Astrocyte of the spinal cord (primary cell): ENCODE results near the gene MAP4.

Experiments
- DNase-seq: peaks from one replicate; pipeline ENCODE4 v3.0.0; 2011; ENCODE audit warnings: low read depth, low spot score
- H3K4me3 ChIP-seq: 2 replicates; pipeline ENCODE4 v1.5.1; 2011; ENCODE audit warnings: low read depth, mild to moderate bottlenecking, low read length, moderate library complexity
- CTCF ChIP-seq: IDR thresholded peaks from 2 replicates; pipeline ENCODE4 v1.5.1; 2012; ENCODE audit warnings: low read depth, mild to moderate bottlenecking, low read length, inconsistent platforms
- in situ Hi-C: cut with HindIII; loops from 2 replicates; pipeline ENCODE4 v1.10.0; 2017; ENCODE audit warnings: low sequenced_read_pairs

The MAP4 gene

GRCh38 chr3:47950453-47951169, 65.6 kb downstream of the MAP4 start:
- H3K4me3 ChIP-seq = no peak overlapping the region
- no peak for TF ChIP-seq CTCF
- in situ Hi-C loops = no loop called here
- DNase-seq = no peak

GRCh38 chr3:47949979-47950378, 66.2 kb downstream of the MAP4 start:
- TF ChIP-seq CTCF = no peak
- in situ Hi-C loops = no loop called here
- H3K4me3 ChIP-seq = no peak overlapping the region
- no peak for DNase-seq

GRCh38 chr3:47940232-47940631, 76.0 kb downstream of the MAP4 start:
- TF ChIP-seq CTCF = no peak
- no peak overlapping the region for H3K4me3 ChIP-seq
- no peak for DNase-seq
- in situ Hi-C loops = no loop called here

- no peak overlapping the region for H3K4me3 ChIP-seq
- no peak for DNase-seq
- TF ChIP-seq CTCF = no peak
- in situ Hi-C loops = no loop called here
Observed at GRCh38 chr3:47932421-47932820, 83.8 kb downstream of the MAP4 start.

- no peak overlapping the region for H3K4me3 ChIP-seq
- in situ Hi-C loops = no loop called here
- no peak for DNase-seq
- no peak for TF ChIP-seq CTCF
Observed at GRCh38 chr3:47930979-47931378, 85.2 kb downstream of the MAP4 start.

GRCh38 chr3:47916696-47917095, 99.5 kb downstream of the MAP4 start:
- H3K4me3 ChIP-seq = no peak overlapping the region
- DNase-seq = no peak
- no peak for TF ChIP-seq CTCF
- in situ Hi-C loops = no loop called here
